WTC11 (cell line): ENCODE data around the gene CARD11.

Experiments
- ATF2 ChIP-seq: sonication (generic); formaldehyde crosslinking; IDR thresholded peaks from 2 replicates; pipeline ENCODE4 v1.8.1; 2022; ENCODE audit warnings: low read depth, missing genetic modification reagents, borderline replicate concordance
- CBFB ChIP-seq: sonication (generic); formaldehyde crosslinking; IDR thresholded peaks from 2 replicates; pipeline ENCODE4 v1.8.1; 2022; ENCODE audit warnings: mild to moderate bottlenecking, low read depth, missing genetic modification reagents
- CREB1 ChIP-seq: sonication (generic); formaldehyde crosslinking; IDR thresholded peaks from 2 replicates; pipeline ENCODE4 v1.8.0; 2023; ENCODE audit warnings: mild to moderate bottlenecking, missing genetic modification reagents
- CTCF ChIP-seq: fragments of 200-600 bp; IDR thresholded peaks from 2 replicates; pipeline ENCODE4 v1.8.0; 2022; ENCODE audit warnings: antibody characterized with exemption
- ETV6 ChIP-seq: sonication (generic); formaldehyde crosslinking; IDR thresholded peaks from 2 replicates; pipeline ENCODE4 v1.8.1; 2022; ENCODE audit warnings: mild to moderate bottlenecking, missing genetic modification reagents
- GABPB1 ChIP-seq: sonication (generic); formaldehyde crosslinking; IDR thresholded peaks from 2 replicates; pipeline ENCODE4 v1.8.1; 2023; ENCODE audit warnings: mild to moderate bottlenecking, missing genetic modification reagents
- NFYB ChIP-seq: sonication (generic); formaldehyde crosslinking; conservative IDR thresholded peaks from 2 replicates; pipeline ENCODE4 v1.8.0; 2022; ENCODE audit warnings: low read depth, missing genetic modification reagents
- ZNF138 ChIP-seq: sonication (generic); formaldehyde crosslinking; conservative IDR thresholded peaks from 2 replicates; pipeline ENCODE4 v1.8.1; 2022; ENCODE audit warnings: mild to moderate bottlenecking, moderate library complexity, missing genetic modification reagents

- TF ChIP-seq ETV6 (CRISPR knock-in tag) (no peak), CTCF (no peak), CBFB (CRISPR knock-in tag) (no peak), CREB1 (CRISPR knock-in tag) (no peak), ATF2 (no peak), ZNF138 (CRISPR knock-in tag) (no peak), GABPB1 (CRISPR knock-in tag) (no peak), NFYB (CRISPR knock-in tag) (no peak)
Measured at GRCh38 chr7:2943851-2944601, 99.6 kb downstream of the CARD11 start.
